ENCODE results near the gene ROGDI.

DNA sequence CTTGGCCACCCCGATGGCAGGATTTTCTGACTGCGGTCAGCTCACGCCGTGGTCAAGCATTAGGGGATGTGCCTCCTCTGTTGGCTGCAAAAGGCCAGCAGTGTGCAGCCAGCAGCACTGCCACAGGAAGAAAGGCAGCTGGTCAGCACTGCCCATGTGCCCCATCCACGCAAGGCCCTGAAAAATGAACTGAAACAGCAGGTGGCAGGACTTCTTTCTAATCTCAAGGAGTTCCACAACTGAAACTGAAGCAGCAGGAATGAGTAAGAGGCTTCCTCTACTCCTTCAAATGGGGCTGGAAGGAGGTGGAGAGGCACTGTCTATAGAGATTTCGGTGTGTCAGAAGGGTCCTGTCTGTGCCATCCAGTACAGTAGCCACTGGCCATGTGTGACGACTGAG lies 38.6 kb downstream of the ROGDI start:
- TF ChIP-seq CTCF (IDR thresholded peaks at IDR 0.05; ENCODE audit: low read depth, low read length) (no peak), EZH2phosphoT487 (IDR thresholded peaks at IDR 0.05; ENCODE audit: low read depth) (no peak)
